Posterior cingulate gyrus (tissue), 11 donors: ENCODE results near the gene APOL1.
"Not testable (repeated sequence)": the region's sequence is repeated elsewhere in the genome, so short reads cannot be mapped to it uniquely, and the experiment has no call there.

Experiments
- DNase-seq, 10 donors: peaks; one replicate each; pipeline versions ENCODE4 v3.0.0 to v3.0.0-alpha.2; 2020 to 2021; ENCODE audit warnings: mixed read lengths in 3 of 10
- intact Hi-C: fragments of 100-400 bp; cut with DNase I; formaldehyde crosslinking; loops from one replicate; pipeline ENCODE4 v1.15.1; 2023

Gene APOL1, protein sequence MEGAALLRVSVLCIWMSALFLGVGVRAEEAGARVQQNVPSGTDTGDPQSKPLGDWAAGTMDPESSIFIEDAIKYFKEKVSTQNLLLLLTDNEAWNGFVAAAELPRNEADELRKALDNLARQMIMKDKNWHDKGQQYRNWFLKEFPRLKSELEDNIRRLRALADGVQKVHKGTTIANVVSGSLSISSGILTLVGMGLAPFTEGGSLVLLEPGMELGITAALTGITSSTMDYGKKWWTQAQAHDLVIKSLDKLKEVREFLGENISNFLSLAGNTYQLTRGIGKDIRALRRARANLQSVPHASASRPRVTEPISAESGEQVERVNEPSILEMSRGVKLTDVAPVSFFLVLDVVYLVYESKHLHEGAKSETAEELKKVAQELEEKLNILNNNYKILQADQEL

DNA sequence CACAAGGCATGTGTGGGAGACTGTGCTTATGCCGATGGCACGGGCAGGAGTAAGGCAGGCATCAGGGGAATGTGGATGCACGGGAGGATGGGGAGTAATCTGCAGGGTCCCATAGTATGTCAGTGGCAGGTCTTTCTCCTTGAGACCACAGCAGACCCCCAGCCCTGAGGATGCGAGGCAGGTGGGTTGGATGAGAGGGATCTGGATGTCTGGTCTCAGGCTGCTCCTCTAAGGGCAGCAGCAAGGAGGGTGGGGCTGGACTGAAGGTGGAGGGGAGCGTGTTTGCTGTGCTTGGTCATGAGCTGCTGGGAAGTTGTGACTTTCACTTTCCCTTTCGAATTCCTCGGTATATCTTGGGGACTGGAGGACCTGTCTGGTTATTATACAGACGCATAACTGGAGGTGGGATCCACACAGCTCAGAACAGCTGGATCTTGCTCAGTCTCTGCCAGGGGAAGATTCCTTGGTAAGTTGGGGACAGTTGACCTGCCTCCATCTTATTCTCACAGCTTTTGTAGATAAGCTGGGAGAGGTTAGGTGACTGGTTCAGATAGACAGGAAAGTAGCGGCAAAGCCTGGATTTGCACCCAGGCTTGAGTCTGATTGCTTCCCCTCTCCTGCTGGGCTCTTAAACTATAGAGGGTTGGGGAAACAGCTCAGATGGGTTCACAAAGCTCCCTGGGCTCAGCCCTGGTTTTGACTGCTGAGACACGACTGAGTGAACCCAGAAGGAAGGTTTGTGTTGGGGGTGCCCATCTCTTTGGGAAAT is at the start of gene APOL1:
TSS of gene APOL1 (plus strand) at position 380 of the 769 bp plus-strand sequence. CDS start 1,823 bp downstream, outside the sequence.
- intact Hi-C loops, result no loop called here
- peak in 1 of 10 donors; percentile 61 for DNase-seq

DNA sequence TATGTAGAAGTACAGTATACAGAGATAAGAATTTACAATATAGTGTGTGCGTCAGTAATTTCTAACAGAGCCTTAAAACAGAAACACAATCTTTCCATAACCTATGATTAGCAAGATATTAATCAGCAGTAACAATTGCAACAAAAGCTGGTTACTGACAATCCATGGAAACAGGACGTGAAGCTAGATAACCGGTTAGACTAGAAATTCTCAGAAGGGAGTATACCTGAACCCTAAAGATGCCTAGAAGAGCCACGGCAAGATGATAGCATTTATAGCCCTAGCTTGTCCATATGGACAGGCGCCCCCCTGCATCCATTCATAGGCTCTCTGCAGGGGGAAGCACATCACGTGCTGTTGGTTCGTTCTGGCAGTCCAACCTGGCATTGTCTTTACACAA is 49.5 kb upstream of the APOL1 start:
- intact Hi-C loops, DNase-seq: not testable (repeated sequence)

DNA sequence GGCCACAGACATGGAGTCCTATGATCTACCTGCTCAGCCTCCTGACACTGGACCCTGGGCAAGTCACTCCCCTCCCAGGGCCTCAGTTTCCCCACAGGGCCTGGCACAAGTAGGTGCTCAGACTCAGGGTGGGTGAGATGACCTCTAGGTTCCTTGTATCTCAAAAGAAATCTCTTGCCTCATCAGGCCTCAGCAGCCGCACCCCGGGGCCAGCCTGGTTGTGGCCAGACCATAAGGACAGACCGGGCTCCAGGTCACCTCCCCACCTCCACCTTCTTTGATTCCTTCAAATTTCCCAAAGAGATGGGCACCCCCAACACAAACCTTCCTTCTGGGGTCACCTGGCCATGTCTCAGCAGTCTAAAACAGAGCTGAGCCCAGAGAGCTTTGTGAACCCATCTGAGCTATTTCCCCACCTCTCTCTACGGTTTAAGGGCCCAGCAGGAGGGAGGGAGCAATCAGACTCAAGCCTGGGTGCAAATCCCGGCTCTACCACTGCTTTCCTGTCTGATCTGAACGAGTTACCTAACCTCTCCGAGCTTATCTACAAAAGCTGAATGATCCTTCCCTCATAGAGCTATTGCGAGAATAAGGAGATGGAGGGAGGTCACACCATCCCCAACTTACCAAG is 48.8 kb upstream of the APOL1 start:
- intact Hi-C loops, result no loop called here
- DNase-seq, result peak in 1 of 10 donors; percentile 50

DNA sequence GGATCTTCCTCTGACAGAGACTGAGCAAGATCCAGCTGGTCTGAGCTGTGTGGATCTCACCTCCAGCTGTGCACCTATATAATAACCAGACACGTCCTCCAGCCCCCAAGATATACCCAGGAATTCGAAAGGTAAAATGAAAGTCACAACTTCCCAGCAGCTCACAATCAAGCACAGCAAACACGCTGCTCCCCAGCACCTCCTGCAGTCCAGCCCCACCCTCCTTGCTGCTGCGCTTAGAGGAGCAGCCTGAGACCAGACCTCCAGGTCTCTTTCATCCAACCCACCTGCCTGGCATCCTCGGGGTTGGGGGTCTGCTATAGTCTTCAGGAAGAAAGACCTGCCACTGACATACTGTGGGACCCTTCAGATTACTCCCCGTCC is 48.3 kb upstream of the APOL1 start:
- no peak for DNase-seq
- intact Hi-C loops, result no loop called here

DNA sequence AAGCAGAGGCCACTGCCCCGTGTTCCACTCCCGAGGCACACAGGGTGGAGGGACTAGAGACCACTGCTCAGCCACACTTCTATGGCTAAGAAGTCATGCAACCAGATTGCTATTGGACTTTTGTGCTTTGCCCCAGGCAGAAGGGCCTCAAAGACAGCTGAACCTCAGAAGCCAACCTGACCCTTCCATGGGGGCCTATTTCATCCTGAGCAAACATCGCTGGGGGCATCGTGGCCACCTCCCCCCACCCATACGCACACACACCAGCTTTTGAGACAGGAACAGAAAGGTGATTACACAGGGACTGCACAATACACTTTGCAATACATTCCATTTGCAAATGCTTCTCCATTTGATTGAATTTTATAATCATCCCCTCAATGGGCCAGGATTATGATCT is 47.4 kb upstream of the APOL1 start:
- intact Hi-C loops, DNase-seq: not testable (repeated sequence)

DNA sequence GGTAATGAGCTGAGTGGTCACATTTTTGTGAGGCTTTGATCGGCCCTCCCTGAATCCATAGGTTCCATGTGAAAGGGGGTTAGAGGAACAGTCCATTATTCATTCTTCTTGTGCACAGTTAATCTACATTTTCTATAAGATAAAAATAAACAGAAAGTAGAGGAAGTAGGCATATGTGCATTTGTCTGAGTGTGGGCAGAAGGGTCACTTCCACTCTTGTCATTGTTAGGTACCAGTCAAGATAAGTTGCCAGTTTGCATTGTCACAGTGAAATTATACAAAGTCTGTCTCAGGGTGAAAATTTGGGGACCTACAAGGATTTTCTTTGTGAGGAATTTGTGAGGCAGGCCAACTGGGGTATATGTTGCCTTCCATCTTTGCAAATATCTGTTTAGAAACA is 46.7 kb upstream of the APOL1 start:
- intact Hi-C loops, result no loop called here
- DNase-seq, result no peak

DNA sequence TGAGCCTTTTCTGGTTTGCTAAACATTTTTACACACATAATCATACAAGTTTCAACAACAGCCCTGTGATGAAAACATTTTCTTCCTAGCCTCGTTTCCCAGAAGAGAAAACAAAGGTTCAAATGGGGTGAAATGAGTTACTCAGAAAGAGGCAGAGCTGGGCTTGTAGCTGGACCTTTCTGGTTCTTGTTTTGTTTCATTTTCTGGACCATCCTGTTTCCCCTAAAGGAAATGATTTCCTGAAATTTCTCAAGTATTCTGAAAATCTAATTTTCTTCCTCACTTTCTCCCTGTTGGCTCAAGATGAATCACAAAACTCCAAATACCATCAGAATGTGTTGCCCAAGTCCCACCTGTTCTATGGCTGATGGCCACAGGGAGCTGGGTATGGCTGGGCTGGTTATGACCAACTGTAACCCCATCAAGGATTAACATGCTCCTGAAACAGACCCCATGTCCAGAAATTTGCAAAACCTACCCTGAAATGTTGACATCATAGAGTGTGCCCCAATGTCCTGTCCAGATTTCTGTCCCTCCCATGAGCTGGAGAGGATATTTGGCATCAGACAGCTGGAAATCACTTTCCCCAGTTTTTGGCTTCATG is 44.7 kb upstream of the APOL1 start:
- intact Hi-C loops, result no loop called here
- DNase-seq, result no peak

DNA sequence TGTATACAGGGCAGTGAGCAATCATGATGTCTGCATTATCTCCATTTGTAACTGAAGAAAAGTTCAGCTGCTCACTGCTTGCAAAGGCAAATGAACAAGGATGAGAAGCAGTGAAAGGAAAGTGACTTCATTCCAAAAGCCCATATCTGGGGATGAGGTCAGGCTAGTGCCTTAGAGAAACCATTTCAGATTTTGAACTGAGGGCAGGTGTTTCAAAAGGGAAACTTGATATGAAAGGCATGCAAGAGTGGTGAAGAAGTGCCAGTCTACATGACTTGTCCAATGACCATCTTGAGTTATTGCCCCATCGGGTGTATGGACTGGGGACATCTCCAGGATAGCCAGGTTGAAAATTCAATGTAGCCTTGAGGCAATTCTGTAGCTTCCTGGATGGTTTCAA is 44.0 kb upstream of the APOL1 start:
- no peak for DNase-seq
- intact Hi-C loops, result no loop called here

DNA sequence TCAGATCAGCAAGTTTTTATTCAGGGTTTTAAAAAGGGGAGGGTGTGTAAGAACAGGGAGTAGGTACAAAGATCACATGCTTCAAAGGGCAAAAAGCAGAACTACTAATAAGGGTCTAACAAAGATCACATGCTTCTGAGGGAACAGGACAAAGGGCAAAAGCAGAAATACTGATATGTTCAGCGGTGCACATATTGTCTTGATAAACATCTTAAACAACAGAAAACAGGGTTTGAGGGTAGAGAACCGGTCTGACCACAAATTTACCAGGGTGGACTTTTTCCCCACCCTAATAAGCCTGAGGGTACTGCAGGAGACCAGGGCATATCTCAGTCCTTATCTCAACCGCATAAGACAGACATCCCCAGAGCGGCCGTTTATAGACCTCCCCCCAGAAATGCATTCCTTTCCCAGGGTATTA is 43.4 kb upstream of the APOL1 start:
- not testable (repeated sequence) for DNase-seq

DNA sequence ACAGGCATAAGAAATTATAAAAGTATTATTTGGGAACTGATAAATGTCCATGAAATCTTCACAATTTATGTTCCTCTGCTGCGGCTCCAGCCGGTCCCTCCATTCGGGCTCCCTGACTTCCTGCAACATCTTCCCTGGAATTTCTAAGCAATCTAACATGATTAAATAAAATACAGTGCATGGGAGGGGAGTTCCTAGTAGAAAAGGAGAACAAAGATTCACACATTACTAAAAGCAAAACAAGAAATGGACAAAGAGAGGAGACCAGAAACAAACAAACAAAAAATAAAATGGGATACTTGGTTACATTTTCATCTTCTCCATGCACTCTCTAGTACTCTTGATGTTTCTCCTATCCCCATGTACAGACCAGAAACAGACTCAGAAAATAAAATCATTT is 42.7 kb upstream of the APOL1 start:
- intact Hi-C loops, result no loop called here
- no peak for DNase-seq

More for the DNA sequence above, 43.4 kb upstream of the APOL1 start:
- intact Hi-C loops, result not testable (repeated sequence)

DNA sequence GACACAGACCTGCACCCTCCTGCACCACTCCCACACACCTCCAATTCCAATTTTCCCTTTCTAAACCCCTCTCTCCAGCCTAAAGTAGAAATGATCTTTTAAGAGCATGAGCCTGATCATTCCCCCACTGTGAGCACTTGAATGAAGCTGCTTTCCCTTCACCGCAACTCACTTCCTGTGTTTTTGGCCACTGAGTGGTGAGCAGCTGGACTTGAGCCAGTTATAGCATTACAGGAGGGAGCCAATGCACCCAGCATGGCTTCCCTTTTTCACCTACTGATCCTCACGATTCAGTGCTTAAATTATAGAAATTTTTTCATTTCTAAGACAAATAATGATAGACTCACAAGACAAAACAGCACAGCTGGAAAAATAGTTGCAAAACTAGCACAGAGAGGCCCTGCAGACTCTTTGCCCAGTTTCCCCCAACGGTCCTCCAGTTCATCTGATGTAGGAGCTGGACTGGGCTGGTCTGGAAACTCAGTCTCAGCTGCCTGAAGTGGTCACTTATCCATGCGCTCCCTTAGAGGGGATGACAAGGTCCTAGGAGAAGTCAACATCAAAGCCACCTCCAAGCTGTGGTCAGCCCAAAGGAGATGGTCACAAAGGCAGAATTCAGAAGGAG is 41.6 kb upstream of the APOL1 start:
- intact Hi-C loops, result no loop called here
- DNase-seq, result no peak

DNA sequence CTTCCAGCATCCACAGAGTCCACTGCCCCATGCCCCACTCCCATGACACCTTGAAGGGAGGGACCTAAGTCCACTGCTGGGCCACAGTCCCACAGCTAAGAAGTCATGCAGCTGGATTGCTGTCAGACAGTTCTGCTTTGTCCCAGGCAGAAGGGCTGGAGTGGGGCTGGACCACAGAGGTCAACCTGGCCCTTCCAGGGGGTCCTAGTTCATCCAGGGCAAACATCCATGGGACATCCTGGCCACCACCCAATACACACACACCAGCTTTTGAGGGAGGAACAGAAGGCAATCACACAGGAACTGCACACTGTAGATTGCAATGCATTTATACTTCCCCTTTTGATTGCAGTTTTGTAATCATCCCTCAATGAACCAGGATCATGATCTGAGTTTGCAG is 40.0 kb upstream of the APOL1 start:
- intact Hi-C loops, result no loop called here
- DNase-seq, result no peak

DNA sequence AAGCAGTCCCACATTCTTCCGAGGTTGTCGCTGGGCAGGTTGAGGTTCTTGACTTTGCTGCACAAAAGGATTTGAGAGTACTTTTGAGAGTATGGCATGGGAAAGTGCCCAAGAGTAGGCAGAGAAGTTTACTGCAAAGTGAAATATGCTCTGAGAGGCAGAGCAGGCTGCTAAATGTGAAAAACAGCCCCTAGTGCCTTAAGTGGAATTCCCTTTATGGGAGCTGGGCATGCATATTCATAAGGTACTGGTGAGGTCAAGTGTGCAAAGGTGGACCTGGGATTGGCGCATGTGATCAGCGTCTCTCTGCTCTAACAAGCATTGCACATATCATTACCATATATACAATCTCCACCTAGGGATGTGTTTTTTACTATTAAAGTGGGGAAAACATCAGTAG is 39.3 kb upstream of the APOL1 start:
- no peak for DNase-seq
- intact Hi-C loops, result no loop called here

DNA sequence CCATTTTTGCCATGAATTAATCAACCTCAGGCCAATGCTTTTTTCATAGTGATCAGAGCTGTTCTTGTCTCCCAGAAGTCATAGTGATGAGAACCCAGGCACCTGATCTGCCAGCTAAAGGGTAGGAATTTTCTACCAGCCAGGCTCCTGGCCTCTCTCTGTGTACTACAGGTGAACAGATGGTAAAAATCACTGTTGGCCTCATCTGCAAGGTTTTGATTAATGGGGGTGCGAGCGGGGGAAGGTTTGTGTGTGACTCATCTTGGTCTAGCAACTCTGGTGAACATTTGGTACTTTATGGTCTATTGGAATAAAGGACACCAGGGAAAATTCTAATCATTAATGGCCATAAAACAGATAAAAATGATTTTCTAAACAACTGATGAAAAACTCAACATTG is 37.0 kb upstream of the APOL1 start:
- DNase-seq, result no peak
- intact Hi-C loops, result no loop called here

DNA sequence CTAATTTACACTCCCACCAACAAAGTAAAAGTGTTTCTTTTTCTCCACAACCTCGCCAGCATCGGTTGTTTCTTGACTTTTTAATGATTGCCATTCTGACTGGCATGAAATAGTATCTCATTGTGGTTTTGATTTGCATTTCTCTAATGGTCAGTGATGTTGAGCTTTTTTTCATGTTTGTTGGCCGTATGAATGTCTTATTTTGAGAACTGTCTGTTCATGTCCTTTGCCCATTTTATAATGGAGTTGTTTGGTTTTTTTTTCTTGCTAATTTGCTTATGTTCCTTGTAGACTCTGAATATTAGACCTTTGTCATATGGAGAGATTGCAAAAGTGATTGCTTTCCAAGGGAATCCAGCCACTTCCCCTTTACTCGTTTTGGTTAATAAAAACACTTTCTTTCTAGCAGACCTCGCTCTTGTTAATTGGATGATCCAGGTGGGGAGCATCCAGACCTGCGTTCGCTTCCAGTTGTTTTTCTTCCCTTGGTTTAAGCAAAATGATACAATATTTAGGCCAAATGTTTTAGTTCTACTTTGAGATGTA is 34.2 kb upstream of the APOL1 start:
- intact Hi-C loops, result no loop called here
- DNase-seq, result no peak

DNA sequence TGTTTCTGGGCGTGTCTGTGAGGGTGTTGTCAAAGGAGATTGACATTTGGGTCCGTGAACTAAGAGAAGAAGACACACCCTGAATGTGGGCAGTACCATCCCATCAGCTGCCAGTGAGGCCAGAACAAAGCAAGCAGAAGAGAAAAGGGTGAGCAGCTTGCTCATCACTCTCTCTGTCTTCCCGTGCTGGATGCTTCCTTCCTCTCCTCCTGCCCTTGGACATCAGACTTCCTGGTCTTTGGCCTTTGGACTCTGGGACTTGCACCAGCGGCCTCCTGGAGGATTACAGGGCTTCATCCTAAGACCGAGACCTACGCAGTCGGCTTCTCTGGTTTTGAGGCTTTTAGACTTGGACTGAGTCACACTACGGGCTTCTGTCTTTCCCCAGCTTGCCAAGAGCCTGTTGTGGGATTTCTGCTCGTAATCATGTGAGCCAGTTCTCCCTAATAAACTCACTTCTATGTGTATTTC is 32.4 kb upstream of the APOL1 start:
- no peak for DNase-seq
- intact Hi-C loops, result loop anchor here (5.0 kb wide), 1 partner anchor 73 kb away; no protein-coding TSS in a partner anchor

DNA sequence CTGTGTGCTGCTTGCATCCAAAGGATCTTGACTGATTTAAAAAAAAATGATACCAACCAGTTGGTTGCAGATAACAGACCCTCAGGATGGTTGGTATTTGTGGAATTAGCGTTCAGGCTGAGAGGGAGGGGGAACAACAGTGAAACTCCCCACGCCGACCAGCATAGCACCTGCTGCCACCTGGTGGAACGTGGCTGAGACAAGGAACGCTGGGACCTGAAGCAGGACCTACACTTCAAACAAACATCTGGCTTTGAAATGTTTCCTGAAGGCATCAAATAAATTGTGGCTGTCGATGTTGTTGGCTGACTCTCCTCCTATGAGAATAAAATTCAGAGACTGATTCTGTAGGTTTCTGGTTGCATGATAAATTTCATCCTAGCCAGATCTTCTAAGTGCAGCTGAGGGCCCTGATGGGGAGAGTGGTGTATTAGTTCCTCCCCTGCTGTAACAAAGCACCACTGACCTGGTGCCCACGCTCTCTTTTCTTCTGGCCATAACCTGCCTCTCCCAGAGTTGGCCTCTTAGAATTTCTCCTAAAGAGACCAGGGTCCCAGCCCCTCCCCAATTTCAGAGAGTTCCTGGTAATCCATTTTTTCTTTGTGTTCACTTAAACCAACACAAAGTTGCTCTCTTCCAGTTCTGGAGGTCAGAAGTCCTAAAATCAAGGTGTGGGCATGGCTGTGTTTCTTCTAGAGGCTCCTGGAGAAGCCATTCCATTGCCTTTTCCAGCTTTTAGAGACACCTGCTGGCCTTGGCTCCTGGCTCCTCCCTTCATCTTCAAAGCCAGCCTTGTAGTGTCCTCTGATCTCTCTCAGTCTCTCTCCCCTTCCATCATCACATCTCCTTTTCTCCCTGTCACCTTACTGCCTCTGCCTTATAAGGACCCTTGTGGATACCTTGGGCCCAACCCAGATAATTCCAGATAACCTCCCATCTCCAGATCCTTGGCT is 30.9 kb upstream of the APOL1 start:
- intact Hi-C loops, result loop anchor here (5.0 kb wide), 1 partner anchor 75 kb away; no protein-coding TSS in a partner anchor
- DNase-seq, result peak in 8 of 10 donors; percentile 41 to 91 (median 54)

DNA sequence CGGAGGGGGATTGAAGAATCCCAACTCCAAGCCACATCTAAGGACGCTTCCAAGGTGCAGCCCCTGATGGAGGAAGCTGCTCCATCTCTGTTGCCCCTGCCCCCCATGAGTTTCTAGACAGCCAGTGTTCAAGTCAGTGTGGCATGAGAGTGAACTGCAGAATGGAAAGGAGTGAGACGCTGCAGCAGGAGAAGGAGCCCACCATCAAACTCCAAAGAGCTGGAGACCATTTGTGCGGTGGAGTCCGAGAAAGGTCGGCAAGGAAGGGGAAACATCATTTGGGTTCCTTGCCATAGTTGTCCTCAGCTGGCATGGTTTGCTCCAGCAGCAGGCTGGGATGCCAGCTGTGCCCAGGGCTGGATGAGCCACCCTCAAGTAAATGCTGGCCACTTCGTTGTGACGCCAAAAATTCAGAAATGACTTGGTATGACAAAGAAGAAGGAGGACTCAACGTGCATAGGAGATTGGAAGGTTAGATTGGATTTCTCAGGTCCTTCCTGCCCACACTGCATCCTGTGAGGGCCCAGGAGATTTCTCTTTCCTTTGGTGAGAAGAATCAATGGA is 30.0 kb upstream of the APOL1 start:
- DNase-seq, result no peak
- intact Hi-C loops, result loop anchor here (5.0 kb wide), 1 partner anchor 76 kb away; no protein-coding TSS in a partner anchor
